Activated CD4-positive, alpha-beta T cell treated with anti-CD3 and anti-CD28 coated beads, Interleukin-2, amount 50 U/mL, for 24 hours (primary cell): Measurements from ENCODE around the gene TTC23.

Experiments used
- DNase-seq, 2 donors: peaks; one replicate each; pipeline ENCODE4 v3.0.0-alpha.2; 2020; ENCODE audit warnings: low read depth in 1 of 2, low spot score in 1 of 2

TTC23 gene

DNA sequence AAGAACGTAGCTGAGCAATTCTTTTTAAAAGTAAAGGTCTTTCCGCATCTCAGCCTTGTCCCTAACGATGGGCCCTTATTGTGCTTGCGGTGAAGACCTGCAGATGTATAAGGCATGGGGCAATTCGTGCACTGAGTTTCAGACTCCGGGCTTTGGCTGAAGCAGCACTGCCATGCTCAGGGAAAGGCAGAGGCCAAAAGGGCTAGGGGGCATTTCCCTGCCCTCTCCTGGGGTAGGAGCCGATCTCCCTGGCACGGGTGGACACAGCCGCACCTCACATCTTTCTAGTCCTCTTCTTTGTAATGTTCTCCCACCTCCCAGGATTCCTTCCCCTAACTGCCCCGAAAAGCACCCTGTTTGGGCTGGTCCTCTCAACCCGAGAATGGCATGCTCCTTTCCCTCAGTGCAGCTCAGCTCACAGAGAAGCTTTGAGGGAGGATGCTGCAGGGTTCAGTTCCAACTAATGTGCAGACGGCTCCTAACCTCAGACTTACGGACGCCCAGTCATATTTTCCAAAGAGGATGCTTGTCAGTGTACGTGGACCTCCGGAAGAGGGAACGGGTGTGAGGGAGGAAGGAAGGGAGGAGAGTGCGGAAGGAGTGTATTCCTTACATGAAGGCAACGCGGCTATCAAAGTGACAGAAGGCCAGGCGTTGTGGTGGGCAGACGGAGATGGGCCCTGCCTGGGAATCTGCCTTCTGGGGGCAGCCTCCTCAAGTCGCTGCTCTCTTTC lies 83.3 kb downstream of the TTC23 start:
- no peak for DNase-seq

DNA sequence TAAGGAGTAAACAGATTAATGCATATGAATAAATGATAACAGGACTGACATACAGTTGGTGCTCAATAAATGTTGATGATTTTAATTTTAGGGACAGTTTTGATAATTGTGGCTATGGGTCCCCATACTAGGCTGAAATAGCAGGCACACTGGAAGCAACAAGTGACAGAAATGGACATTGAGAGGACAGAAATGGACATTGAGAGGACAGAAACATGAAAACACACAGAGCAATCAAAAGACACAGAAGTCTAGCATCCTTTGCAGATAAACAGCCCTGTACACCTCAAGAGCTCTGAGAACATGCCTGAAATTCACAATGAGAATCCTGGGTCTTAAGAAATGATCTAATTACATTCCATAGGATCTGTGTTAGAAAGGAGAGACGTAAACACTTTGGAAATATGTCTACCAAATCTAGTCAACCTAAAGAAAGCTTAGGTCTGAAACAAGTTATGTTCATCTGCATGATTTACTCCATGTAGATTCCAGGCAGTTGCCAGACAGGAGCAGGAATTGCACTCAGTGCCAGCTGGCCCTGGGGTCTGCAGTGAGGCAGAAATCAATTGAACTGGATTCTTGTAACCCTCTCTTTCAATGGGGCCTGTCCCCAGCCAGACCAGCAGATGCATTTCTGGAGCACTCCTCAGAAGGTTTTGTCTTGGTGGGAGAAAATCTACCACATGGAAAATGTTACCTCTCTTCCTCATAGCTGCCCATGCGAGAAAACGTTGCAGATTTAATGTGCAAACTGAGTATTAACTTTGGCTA lies 84.2 kb downstream of the TTC23 start:
- DNase-seq: no peak

DNA sequence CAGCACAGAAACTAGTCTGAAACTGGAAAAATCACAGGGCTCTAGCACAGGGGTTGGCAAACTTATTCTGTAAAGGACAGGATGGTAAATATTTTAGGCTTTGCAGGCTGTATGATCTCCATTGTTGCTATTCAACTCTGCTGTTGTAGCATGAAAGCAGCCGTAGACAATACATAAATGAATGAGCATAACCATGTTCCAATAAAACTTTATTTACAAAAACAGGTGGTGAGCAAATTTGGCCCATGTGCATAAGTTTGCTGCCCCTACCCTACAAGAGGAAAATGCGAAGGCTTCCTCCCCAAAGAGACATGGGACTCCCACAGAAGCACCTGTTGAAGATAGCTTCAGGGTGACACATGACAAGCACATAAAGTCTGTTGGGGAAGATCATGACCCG lies 85.3 kb downstream of the TTC23 start:
- no peak for DNase-seq

DNA sequence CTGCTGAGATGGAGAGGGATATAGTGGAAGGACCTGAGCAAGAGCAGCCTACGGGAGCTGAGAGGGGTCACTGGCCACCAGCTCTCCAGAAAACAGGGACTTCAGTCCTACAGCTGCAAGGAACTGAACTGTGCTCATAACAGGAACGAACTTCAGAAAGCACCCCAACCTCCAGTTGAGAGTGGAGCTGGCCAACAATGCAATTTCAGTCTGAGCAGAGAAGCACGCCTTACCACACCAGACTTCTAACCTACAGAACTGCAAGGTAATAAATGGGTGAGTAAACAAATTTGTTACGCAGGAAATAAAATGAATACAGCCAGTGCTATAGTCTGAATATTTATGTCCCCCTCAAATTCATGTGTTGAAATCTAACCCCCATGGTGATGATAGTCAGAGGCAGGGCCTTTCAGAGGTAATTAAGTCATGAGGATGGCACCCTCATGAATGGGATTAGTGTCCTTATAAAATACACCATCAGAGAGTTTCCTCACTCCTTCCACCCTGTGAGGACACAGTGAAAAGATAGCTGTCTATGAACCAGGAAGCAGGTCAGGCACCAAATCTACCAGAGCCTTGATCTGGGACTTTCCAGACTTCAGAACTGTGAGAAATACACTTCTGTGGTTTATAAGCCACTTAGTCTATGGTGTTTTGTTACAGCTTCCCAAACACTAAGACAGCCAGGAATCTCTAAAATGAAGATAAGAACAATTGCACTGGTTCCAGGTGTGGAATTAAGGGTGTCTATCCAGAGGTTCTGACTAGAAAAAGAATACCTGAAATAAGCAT lies 85.9 kb downstream of the TTC23 start:
- DNase-seq: no peak

DNA sequence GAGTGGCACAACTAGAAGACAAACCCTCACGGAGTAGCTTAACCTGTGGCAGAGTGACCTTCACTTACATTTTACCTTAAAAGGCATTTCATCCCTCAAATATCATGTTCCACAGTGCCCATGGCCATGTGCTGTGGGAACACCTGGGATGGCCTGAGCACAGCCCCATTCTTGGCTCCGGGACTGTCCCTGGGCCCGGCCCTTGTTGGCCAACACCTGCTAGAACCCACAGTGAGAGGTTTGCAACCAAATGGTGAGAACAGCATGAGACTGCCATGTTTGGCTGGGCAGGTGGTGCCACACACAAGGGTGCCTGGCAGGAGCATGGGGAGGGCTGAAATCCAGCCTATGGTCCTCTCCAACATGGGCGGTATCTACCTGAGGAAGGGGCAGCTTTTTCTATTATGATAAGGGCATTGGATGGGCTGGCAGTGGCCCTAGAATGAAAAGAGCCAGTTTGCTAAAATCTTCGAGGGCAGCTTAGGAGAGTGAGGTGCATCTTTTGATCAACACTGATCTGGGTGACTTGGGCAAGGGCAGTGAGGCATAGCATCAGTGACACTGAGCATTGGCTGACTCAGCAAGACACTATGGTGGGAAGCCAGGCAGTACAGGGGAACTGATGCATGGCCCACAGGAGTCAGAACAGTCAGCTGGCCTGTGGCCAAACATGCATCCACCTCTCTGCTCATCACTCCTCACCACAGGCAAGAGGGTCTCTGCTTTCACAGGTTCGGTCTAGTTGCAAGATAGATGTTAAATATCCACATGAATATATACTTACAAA lies 90.6 kb downstream of the TTC23 start:
- no peak for DNase-seq

DNA sequence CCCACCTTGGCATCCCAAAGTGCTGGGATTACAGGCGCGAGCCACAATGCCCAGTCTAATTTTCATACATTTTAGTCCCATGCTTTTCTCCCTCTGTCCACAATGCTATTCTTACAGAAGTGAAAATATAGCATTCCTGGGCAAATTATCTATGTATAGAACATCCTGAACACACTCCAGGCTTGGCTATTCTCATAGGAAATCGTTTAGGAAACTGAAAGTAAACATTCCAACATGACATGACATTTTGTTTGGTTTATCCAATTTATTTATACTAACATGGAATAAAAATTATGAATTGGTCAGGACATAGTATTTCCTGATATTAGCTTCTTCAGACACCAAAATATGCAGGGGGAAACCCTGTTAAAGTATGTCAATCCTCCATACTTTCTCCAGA lies 91.9 kb downstream of the TTC23 start:
- no peak for DNase-seq

DNA sequence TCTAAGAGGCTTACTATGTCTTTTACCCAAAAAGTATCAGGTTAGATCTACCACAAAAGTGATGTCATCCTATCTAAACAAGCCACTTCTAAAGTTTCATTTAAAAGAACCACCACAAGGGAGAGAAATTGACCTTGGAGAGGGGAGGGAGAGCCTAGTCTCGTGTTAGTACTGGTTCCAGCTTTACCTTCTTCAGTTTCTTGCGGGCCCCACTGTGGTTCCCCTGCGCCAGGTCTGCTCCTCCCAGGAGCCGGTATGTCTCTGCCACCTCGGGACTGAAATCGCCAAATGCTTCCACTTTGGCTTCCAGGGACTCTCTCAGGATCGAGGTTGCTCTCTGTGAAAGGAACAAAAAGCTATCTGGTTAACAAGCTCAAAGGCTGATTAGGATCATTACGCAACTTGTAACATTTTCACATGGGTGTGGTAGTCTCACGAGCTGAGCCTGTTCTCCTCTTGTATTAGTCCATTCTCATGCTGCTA lies 93.4 kb downstream of the TTC23 start:
- DNase-seq: no peak

DNA sequence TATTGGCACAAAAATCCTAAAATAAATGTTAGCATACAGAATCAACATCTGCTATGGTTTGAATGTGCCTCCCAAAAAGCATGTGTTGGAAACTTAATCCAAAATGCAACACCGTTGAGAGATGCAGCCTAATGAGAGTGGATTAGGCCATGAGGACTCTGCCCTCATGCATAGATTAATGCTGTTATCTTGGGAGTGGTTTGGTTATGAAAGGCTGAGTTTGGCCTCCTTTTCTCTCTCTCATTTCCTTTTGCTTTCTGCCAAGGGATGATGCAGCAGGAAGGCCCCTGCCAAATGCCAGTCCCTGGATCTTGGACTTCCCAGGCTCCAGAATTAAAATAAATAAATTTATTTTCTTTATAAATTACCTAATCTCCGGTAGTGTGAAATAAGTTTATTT lies 95.1 kb downstream of the TTC23 start:
- no peak for DNase-seq

DNA sequence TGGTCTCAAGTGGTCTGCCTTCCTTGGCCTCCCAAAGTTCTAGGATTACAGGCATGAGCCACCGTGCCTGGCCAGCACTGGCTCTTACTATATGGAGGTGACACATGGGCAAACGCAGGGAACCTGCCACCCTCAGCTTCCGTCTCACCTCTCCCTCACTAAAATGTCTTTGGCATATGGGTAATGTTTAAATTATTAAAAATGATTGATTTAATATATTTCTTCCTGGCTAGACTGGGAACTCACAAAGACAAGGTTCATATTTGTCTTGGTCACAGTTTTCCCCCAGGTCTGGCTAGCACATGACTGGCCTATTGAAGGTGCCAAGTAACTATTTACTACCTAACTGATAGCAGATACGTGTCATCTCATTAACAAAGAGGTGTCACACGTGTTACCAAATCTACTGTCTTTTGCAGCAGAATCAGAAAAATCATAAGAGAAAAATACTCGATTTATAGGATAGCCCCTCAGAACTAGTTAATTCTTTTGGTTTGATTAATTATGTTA lies 96.3 kb downstream of the TTC23 start:
- DNase-seq: no peak

DNA sequence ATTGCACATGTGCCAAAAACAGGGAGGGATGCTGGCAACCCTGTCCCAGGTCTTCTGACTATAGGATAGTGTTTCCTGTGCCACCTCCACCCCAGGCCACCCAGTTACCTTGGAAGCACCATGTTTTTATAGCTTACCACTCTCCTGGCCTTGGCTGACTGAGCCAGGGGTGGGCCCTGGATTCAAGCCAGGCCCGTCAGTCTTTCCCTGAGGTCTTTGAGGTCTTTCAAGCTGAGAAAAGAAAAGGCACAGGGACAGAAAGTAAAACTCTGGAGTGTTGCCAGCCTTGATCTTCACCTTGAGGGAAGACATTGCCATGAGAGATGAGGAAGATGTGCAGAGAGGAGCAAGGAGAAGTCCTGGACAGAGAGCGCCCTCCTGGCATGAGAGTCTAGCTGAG lies 98.2 kb downstream of the TTC23 start:
- no peak for DNase-seq

DNA sequence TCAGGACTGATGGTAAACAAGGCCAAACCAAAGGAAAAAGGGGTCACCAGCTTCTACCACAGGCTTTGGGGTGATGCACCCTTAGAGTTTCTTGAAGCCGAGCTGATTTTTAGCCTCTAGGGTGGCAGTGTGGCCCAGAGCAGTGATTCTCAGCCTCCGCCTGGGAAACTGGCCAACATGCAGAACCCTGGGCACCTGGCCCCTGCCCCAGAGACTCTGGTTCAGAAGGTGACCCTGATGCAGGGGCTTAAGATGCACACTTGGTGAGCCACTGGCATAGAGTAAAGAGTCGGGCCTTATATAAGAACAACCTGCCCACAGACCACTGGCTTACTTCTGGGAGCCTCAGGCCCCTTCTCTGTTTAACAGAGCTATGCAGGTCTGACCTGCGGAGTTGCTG lies 100.0 kb downstream of the TTC23 start:
- DNase-seq: no peak

DNA sequence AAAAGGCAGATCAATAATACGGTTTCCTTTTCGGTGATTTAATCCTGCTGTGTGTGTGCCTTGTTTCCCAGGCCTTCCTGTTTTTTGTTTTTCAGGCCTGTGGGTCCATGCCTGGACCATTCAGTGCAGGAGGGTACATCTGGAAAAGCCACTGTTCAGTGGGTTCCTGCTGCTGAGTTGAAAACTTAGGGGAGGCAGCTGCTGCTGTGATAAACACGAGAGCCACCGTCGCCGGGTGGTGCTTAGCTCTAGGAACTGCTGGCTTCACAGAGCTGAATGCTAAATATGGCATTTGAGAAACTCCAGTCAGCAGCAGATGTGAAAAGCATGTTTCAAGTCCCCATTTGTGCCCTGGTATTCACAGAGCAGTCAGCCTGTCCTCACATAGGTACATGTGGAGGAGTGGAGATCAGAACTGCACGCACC lies 100.5 kb downstream of the TTC23 start:
- DNase-seq: no peak

DNA sequence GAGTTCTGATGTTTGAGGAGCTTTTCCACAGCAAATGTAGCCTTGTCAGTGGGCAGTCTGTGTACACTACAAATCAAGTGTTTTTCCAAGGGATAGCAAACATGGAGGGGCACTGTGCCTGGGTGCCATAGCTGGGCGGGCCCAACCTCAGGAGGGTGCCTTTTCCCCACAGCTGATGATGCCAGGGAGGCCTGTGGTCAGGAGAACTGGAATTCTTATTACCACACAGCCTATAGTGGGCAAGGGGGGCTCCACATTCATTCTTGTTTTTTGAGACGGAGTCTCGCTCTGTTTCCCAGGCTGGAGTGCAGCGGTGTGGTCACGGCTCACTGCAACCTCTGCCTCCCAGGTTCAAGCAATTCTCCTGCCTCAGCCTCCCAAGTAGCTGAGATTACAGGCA lies 102.7 kb downstream of the TTC23 start:
- no peak for DNase-seq

DNA sequence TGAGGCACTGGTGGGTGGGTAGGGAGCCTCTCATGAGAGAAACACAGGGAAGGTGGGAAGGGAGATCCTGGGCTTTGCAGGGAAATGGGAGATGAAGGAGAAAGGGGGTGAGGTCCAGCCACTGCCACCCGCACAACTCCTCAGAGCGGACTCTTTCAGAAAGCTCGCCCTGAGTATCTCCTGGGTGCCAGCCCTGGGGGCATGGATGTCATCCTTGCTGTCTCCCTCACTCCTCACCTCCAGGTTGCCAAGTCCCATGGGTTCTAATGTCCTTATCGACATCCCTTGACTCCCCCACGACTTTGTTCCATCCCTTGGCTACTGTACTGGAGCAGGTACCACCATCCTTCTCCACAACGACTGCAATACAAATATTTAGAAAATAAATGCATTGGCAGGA lies 103.6 kb downstream of the TTC23 start:
- no peak for DNase-seq

DNA sequence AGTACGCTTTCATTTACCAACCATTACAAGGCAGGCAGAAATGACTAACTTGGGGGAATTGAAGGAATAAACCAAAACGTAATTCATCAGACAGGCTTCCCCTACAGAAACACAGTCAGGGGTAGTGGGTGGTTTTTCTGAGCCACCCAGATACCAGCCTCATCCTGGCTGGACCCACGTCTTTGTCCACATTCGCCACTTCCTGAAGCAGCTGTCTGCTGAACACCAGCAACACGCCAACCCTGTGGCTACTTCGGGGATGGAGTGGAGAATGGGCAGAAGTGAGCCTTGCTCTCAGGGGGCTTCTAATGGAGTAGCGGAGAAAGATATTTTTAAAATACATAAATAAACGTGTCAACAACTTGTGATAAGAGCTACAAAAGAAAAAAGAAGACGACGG lies 104.4 kb downstream of the TTC23 start:
- DNase-seq: no peak

DNA sequence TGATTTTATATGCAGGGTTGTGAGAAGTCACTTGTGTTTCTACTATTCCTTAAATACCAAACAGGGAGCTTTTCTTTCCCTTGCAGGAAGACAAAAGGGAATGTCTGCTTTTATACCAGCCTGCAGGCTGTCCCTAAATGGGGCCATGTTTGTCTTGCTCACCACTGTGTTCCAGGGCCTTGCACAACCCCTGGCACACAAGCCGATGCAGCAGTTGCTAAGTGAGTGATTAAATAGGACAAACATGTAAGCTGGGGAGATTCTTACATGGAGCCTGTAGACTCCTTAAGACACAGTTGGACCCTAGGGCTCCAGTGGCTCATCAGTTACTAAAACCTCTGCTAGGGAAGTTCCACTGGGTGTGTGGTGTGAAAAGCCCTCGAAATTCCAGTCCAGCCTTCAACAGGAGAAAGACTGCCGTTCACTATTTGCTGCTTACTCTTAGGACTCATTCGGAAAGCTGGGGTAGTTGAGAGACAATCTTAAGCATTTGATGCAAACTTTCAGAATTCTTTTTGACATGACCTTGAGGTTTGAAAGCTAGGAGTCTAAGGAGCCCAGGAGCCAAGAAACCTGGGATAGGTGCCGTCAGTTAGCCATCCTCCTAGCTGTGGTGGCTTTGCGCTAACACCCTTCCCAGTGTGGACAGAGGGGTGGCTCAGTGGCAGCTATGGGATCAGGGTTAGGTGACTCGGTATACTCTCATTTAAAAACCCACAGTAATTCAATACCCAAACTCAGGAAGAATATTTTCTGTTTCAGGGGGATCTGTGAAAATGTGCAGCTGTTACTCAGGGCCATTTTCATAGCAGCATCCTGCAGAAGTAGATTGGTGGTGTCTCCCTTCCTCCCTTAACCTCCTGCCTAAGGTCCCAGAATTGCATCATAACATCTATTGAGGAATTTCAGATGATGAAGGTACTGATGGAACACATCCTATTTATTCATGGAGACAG lies 105.4 kb downstream of the TTC23 start:
- no peak for DNase-seq

DNA sequence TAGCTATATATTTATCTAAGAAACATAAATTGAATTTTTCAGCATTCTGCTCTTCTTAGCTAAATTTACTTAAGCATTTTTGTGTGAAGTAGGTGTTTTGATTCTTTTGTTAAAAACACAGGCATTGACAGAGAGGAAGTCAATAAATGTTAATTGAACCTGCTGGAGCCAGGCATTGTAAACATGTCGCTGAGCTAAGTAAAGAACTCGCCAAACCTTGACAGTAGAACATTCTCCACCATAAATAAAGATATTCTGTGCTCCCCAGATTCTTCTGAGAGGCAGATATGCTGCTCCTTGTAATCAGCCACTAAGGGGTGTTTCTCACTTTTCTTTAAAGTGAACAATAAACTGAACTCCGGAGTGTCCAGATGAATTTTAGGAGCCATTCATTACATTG lies 106.1 kb downstream of the TTC23 start:
- no peak for DNase-seq

DNA sequence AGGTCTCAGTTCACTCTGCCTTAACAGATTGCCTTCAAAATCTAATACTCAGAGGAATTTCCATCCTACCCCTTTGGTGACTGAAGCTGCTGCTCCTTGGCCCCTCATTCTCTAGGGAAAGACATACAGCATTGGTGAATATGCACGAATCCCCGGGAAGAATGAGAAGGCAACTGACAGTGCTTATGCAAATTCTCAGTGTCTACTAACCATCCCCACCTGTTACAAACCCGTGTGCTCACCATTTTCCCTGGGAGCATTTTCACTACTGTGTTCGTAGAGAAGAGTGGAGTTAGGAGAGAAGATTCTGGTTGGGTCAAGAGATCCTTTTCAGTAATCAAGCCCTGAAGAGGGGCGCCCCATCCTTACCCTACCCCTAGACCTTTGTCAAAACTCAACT lies 106.8 kb downstream of the TTC23 start:
- no peak for DNase-seq

DNA sequence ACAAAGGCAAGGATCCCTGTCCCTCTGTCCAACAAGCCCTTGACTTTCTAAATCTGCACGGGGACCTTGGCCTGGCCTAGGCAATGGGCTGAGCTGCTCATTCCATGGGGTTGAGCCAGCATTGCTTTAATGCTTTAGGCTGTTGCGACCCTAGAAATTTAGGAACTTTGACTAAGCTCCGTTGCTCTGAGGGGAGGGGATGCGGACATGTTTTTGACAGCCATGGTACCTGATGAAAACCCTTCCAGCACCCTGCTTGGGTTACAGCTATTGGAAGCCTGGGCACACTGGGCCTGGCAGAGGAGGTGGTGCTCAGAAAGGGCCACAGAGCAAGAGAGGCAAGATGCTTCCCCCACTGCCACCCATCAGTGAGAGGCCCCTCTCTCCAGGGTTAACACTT lies 107.4 kb downstream of the TTC23 start:
- DNase-seq: no peak

DNA sequence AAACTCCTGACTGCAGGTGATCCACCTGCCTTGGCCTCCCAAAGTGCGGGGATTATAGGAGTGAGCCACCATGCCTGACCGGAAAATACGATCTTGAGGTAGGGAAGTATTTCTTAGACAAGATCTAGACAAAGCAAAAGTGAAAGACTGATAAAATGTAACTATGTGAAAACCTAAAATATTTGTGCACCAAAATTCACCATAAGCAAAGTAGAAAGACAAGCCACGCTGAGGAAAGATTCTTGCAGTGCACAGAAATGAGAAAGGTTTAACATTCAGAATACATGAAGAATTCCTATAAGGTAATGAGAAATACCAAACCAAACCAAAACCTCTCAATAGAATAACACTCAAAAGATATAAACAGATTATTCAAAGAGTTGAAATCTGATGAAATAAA lies 108.8 kb downstream of the TTC23 start:
- DNase-seq: no peak
